Testis (tissue), 2 donors: Measurements from ENCODE around the gene PLSCR1.

Experiments used
- POLR2A ChIP-seq: fragments of 450-650 bp; IDR thresholded peaks from one replicate; pipeline ENCODE4 v1.6.1; 2017; ENCODE audit warnings: antibody characterized with exemption, mild to moderate bottlenecking, moderate library complexity
- TF ChIP-seq, protein P1 (sequence below), 3 experiments: fragments of 450-650 bp in 2 of 3; fragments of 200-600 bp in 1 of 3; sonication (generic) in 1 of 3; IDR thresholded peaks; one replicate each; pipeline ENCODE4 v1.5.1; 2016 to 2019; ENCODE audit warnings: antibody characterized with exemption in 3 of 3, mild to moderate bottlenecking in 2 of 3, moderate library complexity in 1 of 3

DNA sequence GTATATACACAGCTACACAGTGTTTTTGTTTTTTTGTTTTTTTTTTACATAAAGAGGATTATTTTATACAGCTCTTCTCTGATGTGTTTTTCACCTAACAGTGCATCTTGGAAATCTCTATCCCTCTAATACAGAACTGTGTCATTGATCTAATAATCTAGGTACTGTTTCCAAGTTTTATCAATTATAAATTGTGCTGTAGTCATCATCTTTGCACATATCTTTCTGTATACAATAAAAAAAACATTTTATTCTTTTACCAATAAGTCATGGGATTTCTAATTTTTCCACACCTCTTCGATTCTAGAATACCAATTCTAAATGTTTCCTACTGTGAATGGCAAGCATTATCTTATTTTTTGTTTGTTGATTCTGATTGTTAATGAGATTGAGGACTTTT is 73.4 kb downstream of the PLSCR1 start:
- TF ChIP-seq POLR2A, result no peak
- TF ChIP-seq, protein P1, sequence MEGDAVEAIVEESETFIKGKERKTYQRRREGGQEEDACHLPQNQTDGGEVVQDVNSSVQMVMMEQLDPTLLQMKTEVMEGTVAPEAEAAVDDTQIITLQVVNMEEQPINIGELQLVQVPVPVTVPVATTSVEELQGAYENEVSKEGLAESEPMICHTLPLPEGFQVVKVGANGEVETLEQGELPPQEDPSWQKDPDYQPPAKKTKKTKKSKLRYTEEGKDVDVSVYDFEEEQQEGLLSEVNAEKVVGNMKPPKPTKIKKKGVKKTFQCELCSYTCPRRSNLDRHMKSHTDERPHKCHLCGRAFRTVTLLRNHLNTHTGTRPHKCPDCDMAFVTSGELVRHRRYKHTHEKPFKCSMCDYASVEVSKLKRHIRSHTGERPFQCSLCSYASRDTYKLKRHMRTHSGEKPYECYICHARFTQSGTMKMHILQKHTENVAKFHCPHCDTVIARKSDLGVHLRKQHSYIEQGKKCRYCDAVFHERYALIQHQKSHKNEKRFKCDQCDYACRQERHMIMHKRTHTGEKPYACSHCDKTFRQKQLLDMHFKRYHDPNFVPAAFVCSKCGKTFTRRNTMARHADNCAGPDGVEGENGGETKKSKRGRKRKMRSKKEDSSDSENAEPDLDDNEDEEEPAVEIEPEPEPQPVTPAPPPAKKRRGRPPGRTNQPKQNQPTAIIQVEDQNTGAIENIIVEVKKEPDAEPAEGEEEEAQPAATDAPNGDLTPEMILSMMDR (IDR thresholded peaks at IDR 0.05), result no peak
